Measurements from ENCODE around the gene PRKCH.

The PRKCH gene

GRCh38 chr14:61372379-61372778 is 51.0 kb downstream of the PRKCH start:
- Histone ChIP-seq H3K4me3 (ENCODE audit: low read length) (no peak overlapping the region), H3K27me3 (ENCODE audit: control insufficient read depth, insufficient read depth, low read length) (no peaks in the 10 kb centered on the region), H3K4me1 (ENCODE audit: control insufficient read depth, low read depth, low read length) (peaks cover 3% of the 10 kb centered on the region), H3K9me3 (ENCODE audit: control insufficient read depth, low read depth, low read length) (peaks cover 10% of the 10 kb centered on the region), H3K9ac (ENCODE audit: low read length) (no peak overlapping the region), H3K27ac (ENCODE audit: low read length) (no peak overlapping the region), H3K36me3 (ENCODE audit: control insufficient read depth, low read depth, low read length) (no peaks in the 10 kb centered on the region)

- Histone ChIP-seq H3K27me3 (ENCODE audit: control insufficient read depth, insufficient read depth, low read length) (no peaks in the 10 kb centered on the region), H3K4me3 (ENCODE audit: low read length) (no peak overlapping the region), H3K36me3 (ENCODE audit: control insufficient read depth, low read depth, low read length) (no peaks in the 10 kb centered on the region), H3K4me1 (ENCODE audit: control insufficient read depth, low read depth, low read length) (peaks cover 3% of the 10 kb centered on the region), H3K9ac (ENCODE audit: low read length) (no peak overlapping the region), H3K9me3 (ENCODE audit: control insufficient read depth, low read depth, low read length) (peaks cover 10% of the 10 kb centered on the region), H3K27ac (ENCODE audit: low read length) (no peak overlapping the region)
Measured at GRCh38 chr14:61372842-61373555, 51.6 kb downstream of the PRKCH start.

- Histone ChIP-seq H3K36me3 (ENCODE audit: control insufficient read depth, low read depth, low read length) (no peaks in the 10 kb centered on the region), H3K4me3 (ENCODE audit: low read length) (no peak overlapping the region), H3K9me3 (ENCODE audit: control insufficient read depth, low read depth, low read length) (peaks cover 10% of the 10 kb centered on the region)
Measured at GRCh38 chr14:61374284-61374683, 52.9 kb downstream of the PRKCH start.

GRCh38 chr14:61375218-61375617 is 53.8 kb downstream of the PRKCH start:
- H3K4me3 ChIP-seq (ENCODE audit: low read length) = no peak overlapping the region
- H3K9ac ChIP-seq (ENCODE audit: low read length) = no peak overlapping the region
- no peaks in the 10 kb centered on the region for H3K27me3 ChIP-seq (ENCODE audit: control insufficient read depth, insufficient read depth, low read length)
- H3K36me3 ChIP-seq (ENCODE audit: control insufficient read depth, low read depth, low read length) = no peaks in the 10 kb centered on the region
- peaks cover 10% of the 10 kb centered on the region for H3K9me3 ChIP-seq (ENCODE audit: control insufficient read depth, low read depth, low read length)
- H3K27ac ChIP-seq (ENCODE audit: low read length) = no peak overlapping the region
- no peaks in the 10 kb centered on the region for H3K4me1 ChIP-seq (ENCODE audit: control insufficient read depth, low read depth, low read length)

More at GRCh38 chr14:61374284-61374683, 52.9 kb downstream of the PRKCH start:
- Histone ChIP-seq H3K27me3 (ENCODE audit: control insufficient read depth, insufficient read depth, low read length) (no peaks in the 10 kb centered on the region), H3K4me1 (ENCODE audit: control insufficient read depth, low read depth, low read length) (no peaks in the 10 kb centered on the region), H3K27ac (ENCODE audit: low read length) (no peak overlapping the region), H3K9ac (ENCODE audit: low read length) (no peak overlapping the region)

- Histone ChIP-seq H3K9ac (ENCODE audit: low read length) (no peak overlapping the region), H3K36me3 (ENCODE audit: control insufficient read depth, low read depth, low read length) (no peaks in the 10 kb centered on the region), H3K27ac (ENCODE audit: low read length) (no peak overlapping the region), H3K4me3 (ENCODE audit: low read length) (no peak overlapping the region), H3K27me3 (ENCODE audit: control insufficient read depth, insufficient read depth, low read length) (no peaks in the 10 kb centered on the region), H3K4me1 (ENCODE audit: control insufficient read depth, low read depth, low read length) (no peaks in the 10 kb centered on the region), H3K9me3 (ENCODE audit: control insufficient read depth, low read depth, low read length) (peaks cover 10% of the 10 kb centered on the region)
Measured at GRCh38 chr14:61376314-61376713, 54.9 kb downstream of the PRKCH start.

- Histone ChIP-seq H3K36me3 (ENCODE audit: control insufficient read depth, low read depth, low read length) (no peaks in the 10 kb centered on the region), H3K4me3 (ENCODE audit: low read length) (no peak overlapping the region), H3K9ac (ENCODE audit: low read length) (no peak overlapping the region), H3K27ac (ENCODE audit: low read length) (no peak overlapping the region), H3K27me3 (ENCODE audit: control insufficient read depth, insufficient read depth, low read length) (no peaks in the 10 kb centered on the region), H3K9me3 (ENCODE audit: control insufficient read depth, low read depth, low read length) (peaks cover 10% of the 10 kb centered on the region), H3K4me1 (ENCODE audit: control insufficient read depth, low read depth, low read length) (no peaks in the 10 kb centered on the region)
Measured at GRCh38 chr14:61377749-61378148, 56.4 kb downstream of the PRKCH start.

GRCh38 chr14:61379639-61380184 is 58.3 kb downstream of the PRKCH start:
- Histone ChIP-seq H3K27me3 (ENCODE audit: control insufficient read depth, insufficient read depth, low read length) (no peaks in the 10 kb centered on the region), H3K27ac (ENCODE audit: low read length) (no peak overlapping the region), H3K9ac (ENCODE audit: low read length) (no peak overlapping the region), H3K4me3 (ENCODE audit: low read length) (no peak overlapping the region), H3K36me3 (ENCODE audit: control insufficient read depth, low read depth, low read length) (no peaks in the 10 kb centered on the region), H3K9me3 (ENCODE audit: control insufficient read depth, low read depth, low read length) (peaks cover 3% of the 10 kb centered on the region), H3K4me1 (ENCODE audit: control insufficient read depth, low read depth, low read length) (no peaks in the 10 kb centered on the region)

- H3K27ac ChIP-seq (ENCODE audit: low read length) = no peak overlapping the region
- no peak overlapping the region for H3K4me3 ChIP-seq (ENCODE audit: low read length)
- H3K9me3 ChIP-seq (ENCODE audit: control insufficient read depth, low read depth, low read length) = no peaks in the 10 kb centered on the region
- no peaks in the 10 kb centered on the region for H3K27me3 ChIP-seq (ENCODE audit: control insufficient read depth, insufficient read depth, low read length)
- no peaks in the 10 kb centered on the region for H3K36me3 ChIP-seq (ENCODE audit: control insufficient read depth, low read depth, low read length)
- H3K9ac ChIP-seq (ENCODE audit: low read length) = no peak overlapping the region
- no peaks in the 10 kb centered on the region for H3K4me1 ChIP-seq (ENCODE audit: control insufficient read depth, low read depth, low read length)
Measured at GRCh38 chr14:61380984-61381383, 59.6 kb downstream of the PRKCH start.

- Histone ChIP-seq H3K9ac (ENCODE audit: low read length) (no peak overlapping the region), H3K27me3 (ENCODE audit: control insufficient read depth, insufficient read depth, low read length) (no peaks in the 10 kb centered on the region), H3K27ac (ENCODE audit: low read length) (no peak overlapping the region), H3K4me3 (ENCODE audit: low read length) (no peak overlapping the region), H3K4me1 (ENCODE audit: control insufficient read depth, low read depth, low read length) (no peaks in the 10 kb centered on the region), H3K36me3 (ENCODE audit: control insufficient read depth, low read depth, low read length) (no peaks in the 10 kb centered on the region), H3K9me3 (ENCODE audit: control insufficient read depth, low read depth, low read length) (no peaks in the 10 kb centered on the region)
Measured at GRCh38 chr14:61381553-61381952, 60.2 kb downstream of the PRKCH start.

GRCh38 chr14:61382842-61383241 is 61.5 kb downstream of the PRKCH start:
- Histone ChIP-seq H3K9me3 (ENCODE audit: control insufficient read depth, low read depth, low read length) (no peaks in the 10 kb centered on the region), H3K27me3 (ENCODE audit: control insufficient read depth, insufficient read depth, low read length) (no peaks in the 10 kb centered on the region), H3K9ac (ENCODE audit: low read length) (no peak overlapping the region), H3K4me1 (ENCODE audit: control insufficient read depth, low read depth, low read length) (no peaks in the 10 kb centered on the region), H3K4me3 (ENCODE audit: low read length) (no peak overlapping the region), H3K36me3 (ENCODE audit: control insufficient read depth, low read depth, low read length) (no peaks in the 10 kb centered on the region), H3K27ac (ENCODE audit: low read length) (no peak overlapping the region)

GRCh38 chr14:61385002-61385685 is 63.8 kb downstream of the PRKCH start:
- no peak overlapping the region for H3K4me3 ChIP-seq (ENCODE audit: low read length)

More at GRCh38 chr14:61385002-61385685, 63.8 kb downstream of the PRKCH start:
- Histone ChIP-seq H3K9me3 (ENCODE audit: control insufficient read depth, low read depth, low read length) (no peaks in the 10 kb centered on the region), H3K9ac (ENCODE audit: low read length) (no peak overlapping the region), H3K27ac (ENCODE audit: low read length) (no peak overlapping the region), H3K27me3 (ENCODE audit: control insufficient read depth, insufficient read depth, low read length) (no peaks in the 10 kb centered on the region), H3K4me1 (ENCODE audit: control insufficient read depth, low read depth, low read length) (no peaks in the 10 kb centered on the region), H3K36me3 (ENCODE audit: control insufficient read depth, low read depth, low read length) (no peaks in the 10 kb centered on the region)

Data from iPS-18a (cell line).